SK-N-SH (cell line): ENCODE results near the gene SH2D5. TPM values are rescaled to one million over a fixed set of nuclear protein-coding genes. Genes with fewer than 3 reads are reported as not detected.

Source experiments
- CTCF ChIA-PET: fragments of 300-600, 350-600 bp; formaldehyde crosslinking; extraction: SDS; loops from one replicate; lab custom pipeline; 2021; lab: Yijun Ruan, JAX
- POLR2A ChIA-PET: fragments of 350-600 bp; sonication (Branson Sonifier 250); formaldehyde crosslinking; extraction: SDS; loops from one replicate; lab custom pipeline; 2020; ENCODE audit warnings: antibody characterized with exemption, inconsistent platforms; lab: Yijun Ruan, JAX
- DNase-seq: peaks from one replicate; pipeline ENCODE4 v3.0.0; 2012
- H2AFZ ChIP-seq: fragments of 200-600 bp; sonication (generic); 2 replicates; pipeline ENCODE4 v1.8.1; 2016; ENCODE audit warnings: antibody characterized with exemption, mild to moderate bottlenecking, low read depth
- H3F3A ChIP-seq: fragments of 200-600 bp; sonication (generic); replicated peaks from 2 replicates; pipeline ENCODE3; 2016; ENCODE audit warnings: antibody characterized with exemption, mild to moderate bottlenecking; ENCODE audit not compliant: insufficient read depth
- H3K27ac ChIP-seq, 2 experiments: fragments of 200-500 bp in 1 of 2; fragments of 200-600 bp in 1 of 2; sonication (Bioruptor generic) in 1 of 2; sonication (generic), shearing (Covaris generic) in 1 of 2; 2 replicates each; pipeline versions ENCODE4 v1.5.1 to v1.6.1; 2014 to 2016; ENCODE audit warnings: low read depth in 2 of 2, inconsistent platforms in 1 of 2, low read length in 1 of 2, mild to moderate bottlenecking in 1 of 2, mixed read lengths in 1 of 2
- H3K27me3 ChIP-seq: fragments of 200-600 bp; sonication (generic), shearing (Covaris generic); 2 replicates; pipeline ENCODE4 v1.6.1; 2016; ENCODE audit warnings: mixed run types; ENCODE audit not compliant: insufficient read depth
- H3K36me3 ChIP-seq, 2 experiments: fragments of 200-500 bp in 1 of 2; fragments of 200-600 bp in 1 of 2; sonication (Bioruptor generic) in 1 of 2; sonication (generic) in 1 of 2; replicated peaks in 1 of 2; 2 replicates each; pipeline versions ENCODE3 to v1.5.1; 2014 to 2016; ENCODE audit warnings: low read length in 1 of 2, mild to moderate bottlenecking in 1 of 2; ENCODE audit not compliant: insufficient read depth in 2 of 2, control insufficient read depth in 1 of 2
- H3K4me1 ChIP-seq, 2 experiments: fragments of 200-500 bp in 1 of 2; fragments of 200-600 bp in 1 of 2; sonication (Bioruptor generic) in 1 of 2; sonication (generic), shearing (Covaris generic) in 1 of 2; 2 replicates each; pipeline versions ENCODE4 v1.5.1 to v1.6.1; 2014 to 2016; ENCODE audit warnings: low read depth in 1 of 2, low read length in 1 of 2, mixed run types in 1 of 2; ENCODE audit not compliant: insufficient read depth in 2 of 2, control insufficient read depth in 1 of 2
- H3K4me2 ChIP-seq: fragments of 200-600 bp; sonication (generic), shearing (Covaris generic); 2 replicates; pipeline ENCODE4 v1.6.1; 2017; ENCODE audit warnings: mixed run types
- H3K4me3 ChIP-seq, 2 experiments: fragments of 200-500 bp in 1 of 2; fragments of 200-600 bp in 1 of 2; sonication (Bioruptor generic) in 1 of 2; sonication (generic), shearing (Covaris generic) in 1 of 2; 2 replicates each; pipeline versions ENCODE4 v1.5.1 to v1.8.1; 2014 to 2016; ENCODE audit warnings: low read depth in 2 of 2, inconsistent platforms in 1 of 2, low read length in 1 of 2, mild to moderate bottlenecking in 1 of 2, mixed read lengths in 1 of 2, moderate library complexity in 1 of 2
- H3K79me2 ChIP-seq: fragments of 200-600 bp; sonication (generic); 2 replicates; pipeline ENCODE4 v1.8.1; 2017; ENCODE audit warnings: mild to moderate bottlenecking; ENCODE audit not compliant: insufficient read depth
- H3K9ac ChIP-seq: fragments of 200-600 bp; sonication (generic); 2 replicates; pipeline ENCODE4 v1.6.1; 2017; ENCODE audit warnings: mixed run types
- H3K9me2 ChIP-seq: fragments of 200-600 bp; sonication (generic); 2 replicates; pipeline ENCODE4 v1.6.1; 2017; ENCODE audit warnings: mixed run types
- H3K9me3 ChIP-seq: fragments of 200-600 bp; sonication (generic); 2 replicates; pipeline ENCODE4 v1.6.1; 2017; ENCODE audit warnings: mixed run types, mild to moderate bottlenecking, moderate library complexity
- H4K20me1 ChIP-seq: fragments of 200-600 bp; sonication (generic); 2 replicates; pipeline ENCODE4 v1.6.1; 2017; ENCODE audit warnings: mild to moderate bottlenecking, mixed run types; ENCODE audit not compliant: insufficient read depth
- CHD2 ChIP-seq: fragments of 150-350 bp; IDR thresholded peaks from 2 replicates; pipeline ENCODE4 v1.6.1; 2018; ENCODE audit warnings: low read length; ENCODE audit not compliant: partially characterized antibody
- CTCF ChIP-seq: fragments of 200-600 bp; sonication (generic); IDR thresholded peaks from 2 replicates; pipeline ENCODE4 v1.6.1; 2017; ENCODE audit warnings: antibody characterized with exemption, mild to moderate bottlenecking, moderate library complexity
- EP300 ChIP-seq, 2 experiments: IDR thresholded peaks; 2 replicates each; pipeline versions ENCODE4 v1.4.0 to v1.6.1; 2012; ENCODE audit warnings: borderline replicate concordance in 1 of 2, low read depth in 1 of 2, low read length in 1 of 2
- EZH2phosphoT487 ChIP-seq: fragments of 200-600 bp; sonication (generic); IDR thresholded peaks from 2 replicates; pipeline ENCODE4 v1.6.1; 2017; ENCODE audit warnings: low read depth, mixed run types, mild to moderate bottlenecking, antibody characterized with exemption, moderate library complexity, borderline replicate concordance
- GATA2 ChIP-seq: sonication (generic); formaldehyde crosslinking; IDR thresholded peaks from 2 replicates; pipeline ENCODE4 v1.5.0; 2020; ENCODE audit warnings: mild to moderate bottlenecking, missing genetic modification reagents
- NFIC ChIP-seq: IDR thresholded peaks from 2 replicates; pipeline ENCODE4 v1.4.0; 2012; ENCODE audit warnings: borderline replicate concordance
- PBX3 ChIP-seq: IDR thresholded peaks from 2 replicates; pipeline ENCODE4; 2012
- RXRA ChIP-seq: IDR thresholded peaks from 2 replicates; pipeline ENCODE4 v1.4.0; 2012; ENCODE audit warnings: low read depth, mild to moderate bottlenecking, borderline replicate concordance
- SIN3A ChIP-seq: IDR thresholded peaks from 2 replicates; pipeline ENCODE4 v1.6.1; 2012; ENCODE audit warnings: low read depth, mild to moderate bottlenecking, low read length, moderate library complexity, borderline replicate concordance
- TAF1 ChIP-seq: IDR thresholded peaks from 2 replicates; pipeline ENCODE4 v1.6.1; 2012; ENCODE audit warnings: low read depth, mild to moderate bottlenecking, low read length, moderate library complexity, borderline replicate concordance
- TCF12 ChIP-seq: IDR thresholded peaks from 2 replicates; pipeline ENCODE4 v1.4.0; 2012
- TEAD4 ChIP-seq: IDR thresholded peaks from 2 replicates; pipeline ENCODE4 v1.4.0; 2012; ENCODE audit warnings: mild to moderate bottlenecking, borderline replicate concordance; ENCODE audit not compliant: insufficient read depth
- WGBS: methylation state at CpG from one replicate; pipeline ENCODE4 v1.1.6; 2017; ENCODE audit warnings: low lambda C conversion rate; 5-methylcytosine and 5-hydroxymethylcytosine counted together
- polyA plus RNA-seq, 3 experiments: library from polyadenylated mRNA; depleted of rRNA; stranded (reverse); fragments of >200 nt; gene quantifications; 2 replicates each; pipeline ENCODE4 v1.2.3, GENCODE V29; 2012
- TF ChIP-seq, protein P1 (sequence below): fragments of 150-350 bp; IDR thresholded peaks from 2 replicates; pipeline ENCODE4 v1.6.1; 2016; ENCODE audit warnings: mild to moderate bottlenecking, low read depth, low read length

SH2D5 gene
- polyA plus RNA-seq, 1 of the 3 experiments (the other 2 are of a cell fraction), result 6.1 TPM

- Histone ChIP-seq H3K4me1 (no peaks in the 10 kb centered on the region; a peak in 1 of 4 replicates), H3K9me2 (no peaks in the 10 kb centered on the region)
- POLR2A ChIA-PET, result interaction anchor here (1.1 to 2.5 kb wide), 2 partner anchors 15 to 111 kb away, joined by 3 to 10 read pairs; partner anchors contain the start of genes DDOST and HP1BP3
- no peak for TF ChIP-seq RXRA
- TF ChIP-seq TEAD4, result no peak
- no peak for TF ChIP-seq EZH2phosphoT487
- TF ChIP-seq TCF12, result no peak
- no peak for TF ChIP-seq SIN3A
- TF ChIP-seq TAF1, result no peak
- TF ChIP-seq CHD2, result no peak
- TF ChIP-seq, protein P1, sequence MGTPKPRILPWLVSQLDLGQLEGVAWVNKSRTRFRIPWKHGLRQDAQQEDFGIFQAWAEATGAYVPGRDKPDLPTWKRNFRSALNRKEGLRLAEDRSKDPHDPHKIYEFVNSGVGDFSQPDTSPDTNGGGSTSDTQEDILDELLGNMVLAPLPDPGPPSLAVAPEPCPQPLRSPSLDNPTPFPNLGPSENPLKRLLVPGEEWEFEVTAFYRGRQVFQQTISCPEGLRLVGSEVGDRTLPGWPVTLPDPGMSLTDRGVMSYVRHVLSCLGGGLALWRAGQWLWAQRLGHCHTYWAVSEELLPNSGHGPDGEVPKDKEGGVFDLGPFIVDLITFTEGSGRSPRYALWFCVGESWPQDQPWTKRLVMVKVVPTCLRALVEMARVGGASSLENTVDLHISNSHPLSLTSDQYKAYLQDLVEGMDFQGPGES, result no peak
- no peak for TF ChIP-seq GATA2 (CRISPR knock-in tag)
- no peak for TF ChIP-seq EP300 (IDR thresholded peaks at IDR 0.05; ENCODE audit: borderline replicate concordance in 1 of 2, low read depth in 1 of 2, low read length in 1 of 2)
- TF ChIP-seq, all 33 proteins: peak for 0
- no peaks in the 10 kb centered on the region for H3K9me3 ChIP-seq
- H3K4me2 ChIP-seq, result no peak overlapping the region
- H3K27ac ChIP-seq, result no peak overlapping the region
- CTCF ChIA-PET, result no interaction called here
- no peak overlapping the region for H3K4me3 ChIP-seq
- H3K36me3 ChIP-seq, result peaks cover 80 to 97% of the 10 kb centered on the region in 2 experiments
- H3K9ac ChIP-seq, result no peak overlapping the region
- peaks cover 89% of the 10 kb centered on the region for H3K79me2 ChIP-seq
- peaks cover 37% of the 10 kb centered on the region for H3F3A ChIP-seq
- H3K27me3 ChIP-seq, result no peaks in the 10 kb centered on the region
- H2AFZ ChIP-seq, result no peak overlapping the region
- WGBS, result 96% methylated on average over 3 of the region's 3 CpGs
- no peak for DNase-seq
- H4K20me1 ChIP-seq, result peaks cover 28% of the 10 kb centered on the region
Measured at GRCh38 chr1:20771780-20772179, 39.3 kb upstream of the SH2D5 start.

DNA sequence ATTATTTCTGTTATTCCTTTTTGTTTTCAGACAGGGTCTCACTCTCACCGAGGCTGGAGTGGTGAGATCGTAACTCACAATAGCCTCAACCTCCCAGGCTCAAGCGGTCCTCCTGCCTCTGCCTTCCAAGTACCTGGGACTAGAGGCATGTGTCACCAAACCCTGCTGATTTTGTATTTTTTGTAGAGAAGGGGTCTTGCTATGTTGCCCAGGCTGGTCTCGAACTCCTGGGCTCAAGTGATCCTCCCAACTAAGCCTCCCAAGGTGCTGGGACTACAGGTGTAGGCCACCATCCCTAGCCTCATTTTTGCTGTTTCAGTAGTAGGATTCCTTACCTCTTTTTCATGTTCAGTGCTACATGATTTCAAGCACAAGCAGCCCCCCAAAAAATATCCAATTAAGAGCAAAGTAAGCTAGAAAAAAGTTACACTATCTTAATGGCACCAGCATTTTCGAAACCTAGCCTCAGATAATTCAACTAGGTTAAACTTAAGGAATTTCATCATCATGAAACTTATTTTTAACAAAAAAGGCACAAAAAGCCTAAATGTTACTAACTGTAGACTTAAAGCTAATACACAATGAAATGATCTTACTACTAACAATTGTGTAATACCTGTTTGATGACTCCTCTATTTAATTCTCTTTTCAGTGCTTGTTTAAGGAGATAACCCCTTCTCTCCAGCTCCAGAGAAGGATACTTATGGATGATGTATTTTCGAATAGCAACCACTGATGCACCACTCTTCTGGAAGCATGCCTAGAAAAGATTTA is 38.0 kb upstream of the SH2D5 start:
- POLR2A ChIA-PET, result interaction anchor here (2.5 kb wide), 1 partner anchor 16 kb away, joined by 10 read pairs; the partner anchor contains the start of gene HP1BP3
- Histone ChIP-seq H3K4me1 (no peaks in the 10 kb centered on the region), H3K27me3 (no peaks in the 10 kb centered on the region), H3K9me2 (no peaks in the 10 kb centered on the region)
- DNase-seq, result no peak
- TF ChIP-seq PBX3 (no peak), NFIC (no peak), EZH2phosphoT487 (no peak), CTCF (no peak), EP300 (IDR thresholded peaks at IDR 0.05; ENCODE audit: borderline replicate concordance in 1 of 2, low read depth in 1 of 2, low read length in 1 of 2) (no peak)
- TF ChIP-seq, all 33 proteins: peak for 0
- Histone ChIP-seq H3K27ac (no peak overlapping the region), H3F3A (peaks cover 30% of the 10 kb centered on the region), H3K79me2 (peaks cover 89% of the 10 kb centered on the region), H3K4me2 (no peak overlapping the region), H3K9ac (no peak overlapping the region), H4K20me1 (peaks cover 16% of the 10 kb centered on the region), H3K9me3 (no peaks in the 10 kb centered on the region), H3K4me3 (no peak overlapping the region), H3K36me3 (peaks cover 71 to 97% of the 10 kb centered on the region in 2 experiments), H2AFZ (no peak overlapping the region)
- CTCF ChIA-PET, result interaction anchor here (0.6 kb wide), 1 partner anchor 889 kb away, joined by 3 read pairs; the partner anchor contains the start of gene OTUD3
- WGBS, result 94% methylated on average over 6 of the region's 6 CpGs
